Panc1 (cell line): ENCODE results near the gene BABAM2. TPM values are rescaled to one million over a fixed set of nuclear protein-coding genes. Genes with fewer than 3 reads are reported as not detected.
A peak's percentile ranks its signal among the peaks of the same experiment; 100 is the strongest.

ENCODE experiments used
- ATAC-seq: fragments of 200-7000 bp; cut with Tn5 transposase; 2 replicates; pipeline ENCODE4 v1.9.1; 2020; ENCODE audit warnings: mild to moderate bottlenecking, moderate library complexity
- BruUV-seq: library from RNA; stranded (reverse); fragments of 400-500 nt; replicated peaks from 2 replicates; lab custom pipeline; 2021; lab: Mats Ljungman, UMichigan
- CTCF ChIA-PET: fragments of 300-600 bp; sonication (Branson Sonifier 250); formaldehyde crosslinking; loops from one replicate; lab custom pipeline; 2022; ENCODE audit warnings: antibody characterized with exemption; lab: Charles Lee
- POLR2A ChIA-PET: fragments of 300-600 bp; sonication (Branson Sonifier 250); formaldehyde crosslinking; loops from one replicate; lab custom pipeline; 2022; ENCODE audit warnings: antibody characterized with exemption; lab: Charles Lee
- DNase-seq: peaks from one replicate; pipeline ENCODE4 v3.0.0-alpha.2; 2010; ENCODE audit warnings: low read depth, low spot score
- H3K27ac ChIP-seq: 2 replicates; pipeline ENCODE4 v1.5.1; 2011; ENCODE audit warnings: mild to moderate bottlenecking, low read length, inconsistent platforms
- H3K27me3 ChIP-seq: fragments of 200-500 bp; sonication (Bioruptor generic); 2 replicates; pipeline ENCODE4 v1.6.0; 2014; ENCODE audit warnings: low read length, inconsistent platforms; ENCODE audit not compliant: control insufficient read depth, insufficient read depth
- H3K36me3 ChIP-seq: fragments of 200-500 bp; sonication (Bioruptor generic); 2 replicates; pipeline ENCODE4 v1.5.1; 2014; ENCODE audit warnings: inconsistent platforms, mild to moderate bottlenecking, low read length, moderate library complexity; ENCODE audit not compliant: control insufficient read depth, insufficient read depth
- H3K4me1 ChIP-seq: 2 replicates; pipeline ENCODE4 v1.5.1; 2011; ENCODE audit warnings: inconsistent platforms, mild to moderate bottlenecking, low read length, moderate library complexity; ENCODE audit not compliant: control insufficient read depth, insufficient read depth
- H3K4me3 ChIP-seq, 2 experiments: 2 replicates each; pipeline ENCODE4 v1.5.1; 2011 to 2012; ENCODE audit warnings: low read depth in 2 of 2, low read length in 2 of 2, mild to moderate bottlenecking in 2 of 2, inconsistent platforms in 1 of 2, moderate library complexity in 1 of 2
- H3K9me3 ChIP-seq: fragments of 200-500 bp; sonication (Bioruptor generic); 2 replicates; pipeline ENCODE4 v1.5.1; 2014; ENCODE audit warnings: low read depth, mild to moderate bottlenecking, inconsistent platforms, low read length, moderate library complexity; ENCODE audit not compliant: control insufficient read depth, insufficient read depth
- POLR2AphosphoS5 ChIP-seq: IDR thresholded peaks from 2 replicates; pipeline ENCODE4 v1.6.1; 2012; ENCODE audit warnings: mild to moderate bottlenecking, low read depth, low read length, moderate library complexity
- SIN3A ChIP-seq: IDR thresholded peaks from 2 replicates; pipeline ENCODE4 v1.6.1; 2012; ENCODE audit warnings: low read depth, mild to moderate bottlenecking, low read length, moderate library complexity, borderline replicate concordance; ENCODE audit not compliant: insufficient read depth
- TCF7L2 ChIP-seq: IDR thresholded peaks from 2 replicates; pipeline ENCODE4 v1.6.1; 2011; ENCODE audit warnings: mild to moderate bottlenecking, low read depth, low read length, inconsistent platforms
- in situ Hi-C: cut with HindIII; loops from 2 replicates; pipeline ENCODE4 v1.10.0; 2016; ENCODE audit warnings: low sequenced_read_pairs, low pct_unique_long_range_greater_than_20kb
- intact Hi-C: fragments of 100-400 bp; cut with micrococcal nuclease; formaldehyde crosslinking; loops from one replicate; pipeline ENCODE4 v1.10.0; 2022; ENCODE audit not compliant: unreplicated experiment
- total RNA-seq: library from RNA; stranded (reverse); gene quantifications from one replicate; pipeline ENCODE4 v1.2.1, GENCODE V29; 2021; ENCODE audit not compliant: unreplicated experiment
- TF ChIP-seq, protein P1 (sequence below): fragments of 450-650 bp; IDR thresholded peaks from 2 replicates; pipeline ENCODE4 v1.5.1; 2017; ENCODE audit warnings: mild to moderate bottlenecking
- TF ChIP-seq, protein P2 (sequence below), 2 experiments: IDR thresholded peaks; 2 replicates each; pipeline ENCODE4 v1.6.1; 2011 to 2012; ENCODE audit warnings: low read depth in 2 of 2, control low read depth in 1 of 2, low read length in 1 of 2, mild to moderate bottlenecking in 1 of 2, moderate library complexity in 1 of 2; ENCODE audit not compliant: insufficient read depth in 1 of 2

BABAM2 gene
- total RNA-seq, 1 experiment from 2014 or later: 31.2 TPM

DNA sequence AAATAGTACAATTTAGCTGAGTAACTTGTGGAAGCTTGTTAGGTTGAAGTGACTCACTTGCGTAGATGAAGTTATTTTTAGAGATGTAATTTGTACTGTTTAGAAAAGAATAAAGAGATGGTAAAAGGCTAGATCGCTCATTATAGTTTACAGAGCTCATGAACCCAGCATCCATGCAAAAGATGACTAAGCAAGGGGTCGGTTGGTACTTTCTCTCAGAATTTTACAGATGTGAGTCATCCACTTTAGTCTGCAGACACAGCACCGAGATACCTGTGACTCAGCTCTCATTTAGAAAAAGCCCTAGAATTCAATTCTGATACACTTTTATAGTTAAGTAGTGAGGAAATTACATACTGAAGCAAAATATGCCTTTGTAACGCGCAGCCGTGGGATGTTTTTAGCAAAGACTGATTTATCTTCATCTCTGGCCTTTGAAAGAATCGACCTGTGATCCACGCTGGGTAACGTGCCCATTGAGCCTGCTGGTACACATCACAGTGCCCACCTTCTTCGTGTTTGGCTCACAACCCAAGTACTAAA, 385.6 kb downstream of the BABAM2 start:
- Histone ChIP-seq H3K4me3 (no peak overlapping the region), H3K27ac (peak overlapping the region; percentile 92), H3K9me3 (no peaks in the 10 kb centered on the region), H3K27me3 (no peaks in the 10 kb centered on the region), H3K36me3 (no peaks in the 10 kb centered on the region), H3K4me1 (peaks cover 35% of the 10 kb centered on the region)
- no TSS peak for BruUV-seq
- TF ChIP-seq, protein P1, sequence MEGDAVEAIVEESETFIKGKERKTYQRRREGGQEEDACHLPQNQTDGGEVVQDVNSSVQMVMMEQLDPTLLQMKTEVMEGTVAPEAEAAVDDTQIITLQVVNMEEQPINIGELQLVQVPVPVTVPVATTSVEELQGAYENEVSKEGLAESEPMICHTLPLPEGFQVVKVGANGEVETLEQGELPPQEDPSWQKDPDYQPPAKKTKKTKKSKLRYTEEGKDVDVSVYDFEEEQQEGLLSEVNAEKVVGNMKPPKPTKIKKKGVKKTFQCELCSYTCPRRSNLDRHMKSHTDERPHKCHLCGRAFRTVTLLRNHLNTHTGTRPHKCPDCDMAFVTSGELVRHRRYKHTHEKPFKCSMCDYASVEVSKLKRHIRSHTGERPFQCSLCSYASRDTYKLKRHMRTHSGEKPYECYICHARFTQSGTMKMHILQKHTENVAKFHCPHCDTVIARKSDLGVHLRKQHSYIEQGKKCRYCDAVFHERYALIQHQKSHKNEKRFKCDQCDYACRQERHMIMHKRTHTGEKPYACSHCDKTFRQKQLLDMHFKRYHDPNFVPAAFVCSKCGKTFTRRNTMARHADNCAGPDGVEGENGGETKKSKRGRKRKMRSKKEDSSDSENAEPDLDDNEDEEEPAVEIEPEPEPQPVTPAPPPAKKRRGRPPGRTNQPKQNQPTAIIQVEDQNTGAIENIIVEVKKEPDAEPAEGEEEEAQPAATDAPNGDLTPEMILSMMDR: no peak
- peak; percentile 68 for TF ChIP-seq TCF7L2
- ATAC-seq (peak; percentile 91), DNase-seq (peak; percentile 91)
- in situ Hi-C loops: no loop called here
- ChIA-PET POLR2A (interaction anchor here (0.7 kb wide), 1 partner anchor 115 kb away, joined by 3 read pairs; no protein-coding TSS in a partner anchor), CTCF (interaction anchor here (0.5 kb wide), 1 partner anchor 262 kb away, joined by 3 read pairs; no protein-coding TSS in a partner anchor)
- intact Hi-C loops: no loop called here

DNA sequence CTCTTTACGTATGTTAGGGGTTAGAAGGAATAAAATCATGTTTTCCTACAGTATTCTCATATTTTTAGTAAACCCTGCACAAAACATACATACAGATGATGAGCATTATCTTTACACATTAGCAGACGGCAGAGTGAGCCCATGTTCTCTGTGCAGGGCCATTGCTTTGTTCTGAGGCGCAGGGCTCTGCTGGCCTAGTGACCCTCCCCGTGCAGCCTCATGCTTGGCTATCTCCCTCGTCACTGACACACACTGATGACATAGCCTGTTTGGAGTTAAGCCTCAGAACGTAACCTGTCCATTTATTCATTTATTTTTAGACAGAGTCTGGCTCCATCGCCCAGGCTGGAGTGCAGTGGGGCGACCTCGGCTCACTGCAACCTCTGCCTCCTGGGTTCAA, 386.3 kb downstream of the BABAM2 start:
- TF ChIP-seq, protein P2, sequence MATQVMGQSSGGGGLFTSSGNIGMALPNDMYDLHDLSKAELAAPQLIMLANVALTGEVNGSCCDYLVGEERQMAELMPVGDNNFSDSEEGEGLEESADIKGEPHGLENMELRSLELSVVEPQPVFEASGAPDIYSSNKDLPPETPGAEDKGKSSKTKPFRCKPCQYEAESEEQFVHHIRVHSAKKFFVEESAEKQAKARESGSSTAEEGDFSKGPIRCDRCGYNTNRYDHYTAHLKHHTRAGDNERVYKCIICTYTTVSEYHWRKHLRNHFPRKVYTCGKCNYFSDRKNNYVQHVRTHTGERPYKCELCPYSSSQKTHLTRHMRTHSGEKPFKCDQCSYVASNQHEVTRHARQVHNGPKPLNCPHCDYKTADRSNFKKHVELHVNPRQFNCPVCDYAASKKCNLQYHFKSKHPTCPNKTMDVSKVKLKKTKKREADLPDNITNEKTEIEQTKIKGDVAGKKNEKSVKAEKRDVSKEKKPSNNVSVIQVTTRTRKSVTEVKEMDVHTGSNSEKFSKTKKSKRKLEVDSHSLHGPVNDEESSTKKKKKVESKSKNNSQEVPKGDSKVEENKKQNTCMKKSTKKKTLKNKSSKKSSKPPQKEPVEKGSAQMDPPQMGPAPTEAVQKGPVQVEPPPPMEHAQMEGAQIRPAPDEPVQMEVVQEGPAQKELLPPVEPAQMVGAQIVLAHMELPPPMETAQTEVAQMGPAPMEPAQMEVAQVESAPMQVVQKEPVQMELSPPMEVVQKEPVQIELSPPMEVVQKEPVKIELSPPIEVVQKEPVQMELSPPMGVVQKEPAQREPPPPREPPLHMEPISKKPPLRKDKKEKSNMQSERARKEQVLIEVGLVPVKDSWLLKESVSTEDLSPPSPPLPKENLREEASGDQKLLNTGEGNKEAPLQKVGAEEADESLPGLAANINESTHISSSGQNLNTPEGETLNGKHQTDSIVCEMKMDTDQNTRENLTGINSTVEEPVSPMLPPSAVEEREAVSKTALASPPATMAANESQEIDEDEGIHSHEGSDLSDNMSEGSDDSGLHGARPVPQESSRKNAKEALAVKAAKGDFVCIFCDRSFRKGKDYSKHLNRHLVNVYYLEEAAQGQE (IDR thresholded peaks at IDR 0.05; ENCODE audit: insufficient read depth in 1 of 2, low read depth in 2 of 2, low read length in 1 of 2): no peak
- TF ChIP-seq POLR2AphosphoS5: no peak
- no peak for TF ChIP-seq TCF7L2
- TF ChIP-seq, protein P1: no peak
- TF ChIP-seq SIN3A: no peak
- in situ Hi-C loops: no loop called here
- ATAC-seq (no peak), DNase-seq (no peak)
- Histone ChIP-seq H3K9me3 (no peaks in the 10 kb centered on the region), H3K27me3 (no peaks in the 10 kb centered on the region), H3K4me1 (peaks cover 29% of the 10 kb centered on the region), H3K36me3 (no peaks in the 10 kb centered on the region), H3K4me3 (no peak overlapping the region), H3K27ac (peak overlapping the region; percentile 92)
- ChIA-PET CTCF (no interaction called here), POLR2A (no interaction called here)
- intact Hi-C loops: no loop called here
- no TSS peak for BruUV-seq
